CD4-positive, alpha-beta T cell treated with Interleukin-6 for 4 hours (primary cell): ENCODE measurements around the gene SLC37A2.

Experiments used
- DNase-seq: peaks from one replicate; pipeline ENCODE4 v3.0.0-alpha.2; 2020; ENCODE audit warnings: mixed read lengths

SLC37A2 gene

GRCh38 chr11:125071846-125072217 lies 8.7 kb downstream of the SLC37A2 start:
- no peak for DNase-seq

GRCh38 chr11:125072218-125072960 lies 9.3 kb downstream of the SLC37A2 start:
- DNase-seq = no peak

- no peak for DNase-seq
Measured at GRCh38 chr11:125072961-125073590, 10.0 kb downstream of the SLC37A2 start.

GRCh38 chr11:125073616-125074483 lies 10.7 kb downstream of the SLC37A2 start:
- DNase-seq = no peak

GRCh38 chr11:125074511-125075241 lies 11.6 kb downstream of the SLC37A2 start:
- no peak for DNase-seq

GRCh38 chr11:125075242-125075625 lies 12.1 kb downstream of the SLC37A2 start:
- no peak for DNase-seq

- DNase-seq = no peak
Measured at GRCh38 chr11:125075900-125076317, 12.8 kb downstream of the SLC37A2 start.

- DNase-seq = no peak
Measured at GRCh38 chr11:125076378-125076945, 13.4 kb downstream of the SLC37A2 start.

GRCh38 chr11:125078016-125078415 lies 14.9 kb downstream of the SLC37A2 start:
- no peak for DNase-seq

- DNase-seq = no peak
Measured at GRCh38 chr11:125078516-125079140, 15.5 kb downstream of the SLC37A2 start.

- no peak for DNase-seq
Measured at GRCh38 chr11:125079151-125079877, 16.2 kb downstream of the SLC37A2 start.

- no peak for DNase-seq
Measured at GRCh38 chr11:125079878-125080530, 16.9 kb downstream of the SLC37A2 start.

- DNase-seq = no peak
Measured at GRCh38 chr11:125080531-125080911, 17.4 kb downstream of the SLC37A2 start.

- no peak for DNase-seq
Measured at GRCh38 chr11:125081098-125081798, 18.1 kb downstream of the SLC37A2 start.

GRCh38 chr11:125082040-125082439 lies 18.9 kb downstream of the SLC37A2 start:
- DNase-seq = no peak

- no peak for DNase-seq
Measured at GRCh38 chr11:125082611-125083311, 19.7 kb downstream of the SLC37A2 start.

- DNase-seq = no peak
Measured at GRCh38 chr11:125083312-125084056, 20.4 kb downstream of the SLC37A2 start.

GRCh38 chr11:125084057-125084416 lies 20.9 kb downstream of the SLC37A2 start:
- DNase-seq = no peak

- no peak for DNase-seq
Measured at GRCh38 chr11:125084761-125085231, 21.7 kb downstream of the SLC37A2 start.
